Measurements from ENCODE around the gene TBC1D14.

Gene TBC1D14

DNA sequence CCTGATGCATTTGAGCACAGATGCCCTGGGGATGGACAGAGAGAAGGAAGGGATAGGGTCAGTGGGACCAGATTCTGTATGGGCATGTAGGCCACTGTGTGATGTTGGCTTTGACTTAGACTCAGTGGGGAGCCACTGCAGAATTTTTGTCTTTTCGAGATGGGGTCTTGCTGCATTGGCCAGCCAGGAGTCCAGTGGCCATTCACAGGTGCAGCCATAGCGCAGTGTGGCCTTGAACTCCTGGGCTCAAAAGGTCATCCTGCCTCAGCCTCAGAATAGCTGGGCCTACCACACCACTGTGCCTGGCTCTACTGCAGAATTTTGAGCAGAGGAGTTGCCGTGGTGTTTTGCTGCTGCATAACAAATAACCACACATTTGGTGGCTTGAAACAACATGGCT lies 22.8 kb downstream of the TBC1D14 start:
- no peak for DNase-seq

DNA sequence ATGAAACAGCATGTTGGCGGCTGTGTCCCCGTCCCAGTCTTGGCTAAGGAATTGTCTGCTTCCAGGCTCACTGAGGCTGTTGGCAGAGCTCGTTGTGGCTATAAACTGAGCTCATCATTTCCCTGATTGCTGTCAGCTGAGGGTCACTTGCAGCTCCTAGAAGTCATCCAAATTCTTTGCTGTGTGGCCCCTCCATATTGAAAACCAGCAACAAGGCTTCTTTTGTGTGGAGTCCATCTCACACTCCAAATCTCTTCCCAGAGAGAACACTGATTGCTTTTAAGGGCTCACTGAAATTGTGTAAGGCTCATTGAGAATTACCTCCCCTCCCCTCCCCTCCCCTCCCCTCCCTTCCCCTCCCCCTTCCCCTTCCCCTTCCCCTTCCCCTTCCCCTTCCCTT lies 23.3 kb downstream of the TBC1D14 start:
- no peak for DNase-seq

DNA sequence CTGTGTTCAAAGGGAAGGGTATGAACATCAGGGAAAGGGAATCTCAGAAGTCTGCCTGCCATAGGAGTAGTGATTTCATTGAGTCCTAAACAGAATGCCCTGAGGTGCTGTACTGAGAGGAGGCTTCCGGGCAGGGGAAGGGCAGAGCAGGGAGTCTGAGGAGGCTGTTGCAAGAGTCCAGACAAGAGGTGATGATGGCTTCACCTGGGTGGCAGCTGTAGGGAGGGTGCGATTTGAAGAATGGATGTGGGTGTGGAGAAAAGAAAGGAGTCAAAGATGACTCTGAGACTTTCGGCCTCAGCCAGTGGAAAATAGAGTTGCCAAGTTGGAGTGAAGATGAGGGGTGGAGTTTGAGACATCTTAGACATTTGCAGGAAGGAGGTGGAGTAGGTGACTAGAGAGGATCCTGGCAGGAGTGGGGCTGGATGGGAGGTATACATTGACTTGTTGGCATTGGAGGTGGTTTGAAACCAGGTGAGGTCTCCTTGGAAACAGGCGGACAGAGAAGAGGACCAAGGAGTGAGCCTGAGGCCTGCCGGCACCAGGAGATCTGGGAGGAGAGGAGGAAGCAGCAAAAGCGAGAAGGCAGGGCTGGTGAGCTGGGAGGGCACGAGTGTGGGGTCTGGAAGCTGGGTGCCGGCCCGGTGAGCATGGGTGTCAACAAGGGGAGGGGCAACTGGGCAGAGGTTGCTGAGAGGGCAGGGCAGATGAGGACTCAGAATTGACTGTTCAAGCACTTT lies 24.2 kb downstream of the TBC1D14 start:
- DNase-seq: no peak

DNA sequence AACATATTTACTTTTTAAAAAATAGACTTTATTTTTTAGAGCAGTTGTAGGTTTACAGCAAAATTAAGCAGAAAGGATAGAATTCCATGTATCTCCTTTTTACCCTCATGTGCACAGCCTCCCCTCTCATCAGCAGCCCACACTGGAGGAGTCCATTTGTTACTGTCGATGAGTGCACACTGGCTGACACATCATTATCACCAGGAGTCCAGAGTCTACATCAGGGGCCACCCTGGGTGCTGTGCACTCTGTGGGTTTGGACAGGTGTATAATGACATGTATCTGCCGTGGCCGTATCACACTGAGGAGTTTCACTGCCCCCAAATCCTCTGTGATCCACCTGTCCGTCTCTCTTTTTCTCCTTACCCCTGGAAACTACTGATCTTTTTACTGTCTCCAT lies 26.3 kb downstream of the TBC1D14 start:
- no peak for DNase-seq

DNA sequence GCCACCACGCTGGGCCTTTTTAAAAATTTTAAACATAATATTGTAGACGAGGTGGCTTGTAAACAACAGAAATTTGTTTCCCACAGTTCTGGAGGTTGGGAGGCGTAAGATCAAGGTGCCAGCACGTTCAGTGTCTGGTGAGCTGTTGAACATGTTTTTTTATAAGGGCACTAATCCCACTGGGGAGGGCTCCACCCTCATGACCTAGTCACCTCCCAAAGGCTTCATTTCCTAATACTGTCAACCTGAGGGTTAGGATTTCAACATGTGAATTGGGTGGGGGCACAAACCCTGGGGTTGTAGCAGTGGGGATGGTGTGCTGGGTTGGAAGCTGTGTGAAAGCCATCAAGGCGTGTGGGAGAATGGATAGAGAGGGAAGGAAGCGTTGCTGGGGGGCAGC lies 27.6 kb downstream of the TBC1D14 start:
- DNase-seq: no peak

DNA sequence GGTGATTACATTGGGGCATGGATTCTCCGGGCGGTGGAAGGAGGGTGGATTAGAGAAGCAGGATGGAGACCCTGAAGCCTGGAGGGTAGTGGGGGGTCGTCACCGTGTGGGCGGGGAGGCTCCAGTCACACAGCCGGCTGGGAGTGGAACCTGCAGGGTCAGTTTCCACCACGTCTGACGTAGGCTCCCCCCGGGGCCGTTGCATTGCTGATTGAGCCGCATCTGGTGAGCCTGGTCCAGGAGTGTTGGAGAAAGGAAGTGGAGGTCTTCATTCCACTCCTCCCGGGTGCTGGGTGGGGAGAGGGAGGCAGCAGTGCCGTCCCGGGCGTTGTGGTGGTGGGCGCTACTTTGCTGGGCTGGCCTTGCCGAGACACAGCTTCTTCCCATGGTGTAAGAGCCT lies 28.1 kb downstream of the TBC1D14 start:
- DNase-seq: no peak

DNA sequence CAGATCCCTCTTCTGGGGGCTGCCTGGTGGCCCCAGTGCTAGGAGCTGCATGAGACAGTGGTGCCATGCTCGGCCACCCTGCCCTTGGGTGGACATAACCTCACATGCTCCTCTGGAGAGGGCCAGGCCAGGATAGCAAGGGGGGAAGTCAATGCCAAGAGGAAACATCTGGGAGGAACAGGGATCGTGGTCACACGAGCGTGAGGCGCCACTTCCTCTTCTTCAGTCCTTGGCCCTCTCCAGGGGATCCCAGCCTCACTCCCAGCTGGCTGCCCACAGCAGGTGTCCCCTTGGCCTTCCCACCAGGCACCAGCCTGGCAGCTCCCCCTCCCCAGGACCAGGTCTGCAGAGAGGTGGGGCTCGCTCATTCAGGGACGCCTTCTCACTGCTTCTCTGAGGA lies 28.6 kb downstream of the TBC1D14 start:
- DNase-seq: no peak

DNA sequence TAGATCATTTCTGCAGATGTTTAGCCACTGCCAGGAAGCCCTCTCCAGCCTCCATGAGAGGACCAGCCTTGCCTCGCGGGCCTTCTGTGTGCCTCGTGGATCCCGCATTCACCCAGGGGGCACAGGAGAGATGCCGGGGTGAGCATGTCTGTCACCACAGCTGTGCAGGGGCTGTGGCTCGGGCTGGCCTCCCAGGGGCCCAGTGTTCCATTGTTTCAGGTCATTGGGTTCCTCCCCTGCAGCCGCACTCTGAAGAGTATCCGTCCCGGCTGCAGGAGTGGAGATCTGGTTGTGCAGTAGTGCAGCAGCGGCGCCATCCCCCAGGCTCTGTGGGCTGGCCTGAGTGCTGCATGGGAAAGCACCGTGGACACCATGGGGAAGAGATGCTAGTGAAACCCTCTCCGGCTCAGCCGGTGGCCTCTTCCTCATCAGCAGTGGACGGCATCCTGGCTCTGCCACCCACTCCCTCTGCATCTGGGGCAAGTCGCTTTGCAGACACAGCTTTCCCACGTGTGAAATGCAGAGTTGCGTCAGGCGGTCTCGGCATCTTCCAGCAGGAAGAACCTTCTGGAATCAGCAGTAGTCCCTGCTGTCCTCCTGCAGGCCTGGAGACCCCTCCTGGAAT lies 29.1 kb downstream of the TBC1D14 start:
- DNase-seq: no peak

DNA sequence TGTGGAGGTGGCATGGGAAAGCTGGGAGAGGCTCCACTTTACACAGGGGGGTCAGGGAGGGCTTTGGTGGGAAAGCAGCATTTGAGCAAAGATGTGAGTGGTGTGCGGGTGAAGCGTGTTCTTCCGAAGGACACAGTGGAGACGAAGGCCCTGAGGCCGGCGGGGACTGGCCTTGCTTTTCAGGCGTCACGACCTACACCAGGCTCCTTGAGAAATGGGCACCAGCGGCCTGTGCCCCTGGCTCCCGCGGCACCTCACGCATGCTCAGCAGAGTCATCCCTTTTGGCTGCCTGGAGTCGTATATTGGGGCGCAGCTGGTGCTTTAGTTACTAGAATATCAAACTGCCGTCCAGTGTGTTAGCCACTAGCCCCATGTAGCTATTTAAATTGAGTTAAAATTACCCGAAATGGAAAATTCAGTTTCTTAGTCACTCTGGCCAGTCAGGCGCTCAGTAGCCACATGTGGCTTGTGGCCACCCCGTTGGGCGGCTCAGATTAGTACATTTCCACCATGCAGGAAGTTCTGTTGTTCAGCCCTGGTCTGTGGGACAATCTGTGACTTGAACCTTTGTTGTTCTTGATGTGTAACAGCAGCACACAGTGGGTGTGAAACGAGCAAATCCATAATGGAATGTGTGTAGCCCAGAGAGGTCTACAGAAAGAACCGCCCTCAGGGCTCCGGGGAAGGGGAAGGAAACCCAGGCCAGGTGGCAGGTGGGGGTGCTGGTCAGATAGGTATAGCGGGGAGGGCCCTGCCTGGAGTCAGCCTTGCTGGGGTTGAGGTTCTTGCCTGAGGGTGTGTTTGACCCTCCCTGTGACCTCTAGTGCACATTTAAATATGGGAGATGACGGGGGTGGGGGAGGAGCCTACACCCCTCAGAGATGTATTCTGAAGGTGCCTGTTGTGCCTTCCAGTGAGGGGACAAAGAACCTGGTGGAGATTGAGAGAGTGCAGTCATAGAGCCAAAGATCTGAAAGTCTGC lies 30.4 kb downstream of the TBC1D14 start:
- no peak for DNase-seq

DNA sequence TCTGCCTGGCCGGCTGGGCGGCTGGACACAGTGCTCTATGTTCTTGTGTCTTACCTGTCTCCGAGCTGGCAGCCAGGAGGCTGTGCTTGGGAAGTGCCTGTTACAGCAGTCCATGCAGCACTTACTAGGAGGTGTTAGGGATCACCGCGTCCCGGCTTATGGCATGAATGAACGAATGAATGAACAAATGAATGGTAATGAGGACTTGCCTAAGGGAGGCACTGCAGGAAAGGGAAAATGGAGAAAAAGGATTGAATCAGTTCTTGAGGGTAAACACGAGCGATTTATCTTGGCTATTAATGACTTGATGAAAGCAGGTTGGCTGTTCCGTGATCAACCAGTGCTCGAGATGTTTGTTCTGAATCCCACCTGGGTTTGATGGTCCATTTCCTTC lies 31.1 kb downstream of the TBC1D14 start:
- DNase-seq: no peak

DNA sequence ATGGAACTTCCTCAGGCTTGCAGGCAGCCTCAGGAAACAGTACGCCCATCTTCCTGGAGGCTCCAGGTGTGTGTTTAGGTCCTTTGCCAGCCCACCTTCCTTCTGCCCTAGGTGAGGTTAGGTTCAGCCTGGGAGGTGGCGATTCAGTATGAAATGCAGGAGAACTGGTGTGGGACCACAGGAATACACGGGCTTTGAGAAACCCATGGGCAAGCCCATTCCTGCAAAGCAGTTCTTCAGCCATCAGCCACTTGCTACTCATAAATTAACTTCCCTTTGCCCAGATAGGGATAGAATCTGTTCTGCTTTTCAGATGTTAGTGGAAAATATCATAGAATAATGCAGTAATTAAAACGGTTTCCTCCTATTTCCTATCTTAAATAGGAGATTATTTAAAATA lies 32.2 kb downstream of the TBC1D14 start:
- no peak for DNase-seq

DNA sequence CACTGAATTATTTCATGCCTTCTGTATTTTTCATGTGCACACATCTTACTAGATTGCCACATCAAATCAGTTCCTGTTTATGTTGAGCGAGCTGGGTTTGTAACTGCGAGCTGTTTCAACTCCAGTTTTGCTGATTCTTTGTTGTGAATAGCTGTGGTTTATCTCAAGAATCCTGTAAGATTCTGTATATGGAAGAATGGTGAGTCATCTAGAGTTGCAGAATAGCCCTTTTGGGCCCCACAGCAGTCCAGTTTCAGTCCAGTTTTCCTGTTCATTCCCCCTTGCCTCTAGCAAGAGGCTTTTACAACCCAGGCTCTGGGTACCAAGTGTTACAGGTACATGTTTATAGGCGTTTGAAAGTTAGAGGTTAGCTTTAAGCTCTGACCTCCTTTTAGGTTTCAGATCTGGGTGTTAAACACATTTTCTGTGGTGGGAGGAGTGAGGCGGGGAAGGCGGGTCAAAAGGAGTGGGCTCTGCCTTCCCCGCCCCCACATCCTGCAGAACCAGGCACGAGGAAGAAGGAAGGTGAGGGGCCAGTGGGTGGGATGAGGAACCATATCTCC lies 32.7 kb downstream of the TBC1D14 start:
- no peak for DNase-seq

DNA sequence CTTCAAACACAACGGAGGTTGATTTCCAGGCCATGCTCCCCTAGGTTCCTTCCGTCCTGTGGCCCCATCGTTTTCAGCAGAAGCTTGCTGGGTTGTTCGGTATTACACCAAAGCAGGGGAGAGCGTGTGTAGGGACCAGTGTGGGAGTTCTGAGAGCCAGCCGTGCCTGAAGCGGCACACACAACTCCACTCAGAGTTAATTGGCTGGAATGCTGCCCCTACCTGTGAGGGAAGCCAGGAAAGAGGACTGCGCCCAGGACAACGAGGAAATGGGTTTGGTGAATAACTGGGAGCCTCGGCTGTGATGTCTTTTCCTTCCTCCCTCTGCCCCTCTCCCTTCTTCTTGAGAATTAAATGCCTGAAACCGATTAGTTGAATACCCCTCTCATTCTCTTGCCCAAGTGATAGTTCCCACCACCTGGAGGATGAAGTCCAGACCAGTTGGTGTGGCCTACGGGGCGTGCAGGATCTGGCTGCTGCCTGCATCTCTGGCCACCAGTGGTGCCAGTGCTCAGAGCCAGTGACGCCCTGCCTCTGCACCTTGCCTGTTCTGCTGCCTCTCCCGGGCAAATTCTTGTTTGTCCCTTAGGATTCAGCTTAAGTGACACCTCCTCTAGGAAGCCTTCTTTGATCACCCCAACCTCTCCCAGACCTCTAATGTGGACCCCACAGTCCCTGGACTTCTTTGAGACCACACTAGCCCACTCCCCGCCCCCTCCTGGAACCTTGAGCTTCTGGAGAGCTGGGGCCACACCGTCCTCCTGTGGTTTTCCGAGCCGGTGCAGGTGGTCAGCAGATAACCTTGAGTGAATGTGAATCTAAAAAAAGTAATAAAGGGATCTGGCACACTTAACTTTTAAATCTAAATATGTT lies 33.6 kb downstream of the TBC1D14 start:
- DNase-seq: no peak

DNA sequence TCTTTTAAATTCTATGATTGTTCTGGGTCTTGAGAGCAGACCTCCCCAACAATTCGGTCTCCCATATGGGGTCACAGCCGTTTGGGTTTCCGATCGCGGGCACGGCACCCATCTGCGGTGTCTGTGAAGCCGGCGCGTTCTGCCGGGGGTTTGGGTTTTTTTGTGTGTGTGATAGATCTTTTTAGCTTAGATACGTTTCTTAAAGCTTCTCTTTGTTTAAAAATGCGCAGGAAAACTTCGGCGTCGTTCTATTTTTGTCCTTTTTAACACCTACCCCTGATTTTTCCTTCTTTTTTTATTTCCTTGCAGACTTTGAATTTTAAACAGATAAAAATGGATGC lies 34.2 kb downstream of the TBC1D14 start:
- no peak for DNase-seq

DNA sequence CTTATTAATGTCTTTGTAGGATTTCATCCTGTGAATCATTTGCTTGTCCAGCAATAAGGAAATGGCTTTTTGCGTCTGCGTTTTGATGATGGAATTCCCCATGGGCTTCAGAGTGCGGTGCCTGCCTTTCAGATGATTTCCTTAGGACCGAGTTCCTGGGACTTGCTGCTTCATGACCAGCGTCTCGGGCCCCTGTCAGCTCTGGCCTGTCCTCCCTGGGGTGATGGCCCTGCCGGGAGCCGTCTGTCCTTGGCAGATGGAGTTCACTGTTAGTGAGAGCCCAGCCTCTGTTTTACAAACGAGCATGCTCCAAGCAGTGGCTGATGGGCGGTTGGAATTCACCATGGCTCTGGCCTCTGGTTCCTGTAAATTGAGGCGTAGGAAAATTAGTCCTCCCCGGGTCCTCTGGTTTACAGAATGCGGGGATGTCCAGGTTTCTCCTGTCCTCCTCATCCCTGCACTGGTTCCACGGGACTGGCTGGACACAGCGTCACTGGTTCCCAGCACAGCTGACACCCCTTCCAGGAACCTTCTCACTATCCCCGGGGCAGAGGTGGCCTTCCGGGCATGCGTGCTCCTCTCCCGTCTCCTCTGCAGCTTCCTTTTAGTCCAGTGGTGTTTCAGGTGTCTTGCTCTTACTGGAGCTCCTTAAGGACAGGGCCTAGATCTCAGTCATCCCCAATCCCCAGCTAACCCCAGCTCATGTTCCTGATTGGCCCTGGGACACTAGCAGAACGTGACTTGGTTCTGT lies 34.9 kb downstream of the TBC1D14 start:
- no peak for DNase-seq

DNA sequence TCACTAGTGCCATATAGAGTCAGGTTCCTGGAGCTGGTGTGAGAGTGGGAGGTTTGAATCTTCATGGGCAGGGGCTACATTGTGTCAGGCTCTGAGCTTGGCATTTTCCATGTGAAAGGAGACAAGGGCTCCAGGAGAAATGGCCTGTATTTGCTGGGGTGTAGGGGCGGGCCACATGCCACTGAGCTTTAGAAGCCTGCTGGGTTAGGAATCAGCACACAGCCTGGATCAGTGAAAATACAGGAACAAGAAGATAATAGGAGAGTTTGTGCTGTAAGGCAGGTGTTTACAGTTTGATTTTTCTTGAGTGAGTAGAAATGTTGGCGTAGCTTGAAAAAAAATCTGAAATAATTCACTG lies 35.4 kb downstream of the TBC1D14 start:
- DNase-seq: no peak

DNA sequence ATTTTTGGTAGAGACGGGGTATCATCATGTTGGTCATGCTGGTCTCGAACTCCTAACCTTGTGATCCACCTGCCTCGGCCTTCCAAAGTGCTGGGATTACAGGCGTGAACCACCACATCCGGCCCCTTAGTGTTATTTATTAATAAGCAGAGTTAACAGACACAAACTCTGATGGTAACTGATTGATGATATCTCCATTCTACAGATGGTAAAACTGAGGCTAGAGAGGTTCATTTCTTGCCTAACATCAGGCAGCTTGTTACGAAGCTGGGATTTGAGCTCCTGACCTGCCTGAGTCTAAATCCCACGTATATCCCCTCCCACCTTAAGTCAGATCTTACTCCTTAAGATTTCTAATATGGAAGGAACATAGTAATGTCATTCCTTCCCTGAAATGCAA lies 36.9 kb downstream of the TBC1D14 start:
- DNase-seq: no peak

DNA sequence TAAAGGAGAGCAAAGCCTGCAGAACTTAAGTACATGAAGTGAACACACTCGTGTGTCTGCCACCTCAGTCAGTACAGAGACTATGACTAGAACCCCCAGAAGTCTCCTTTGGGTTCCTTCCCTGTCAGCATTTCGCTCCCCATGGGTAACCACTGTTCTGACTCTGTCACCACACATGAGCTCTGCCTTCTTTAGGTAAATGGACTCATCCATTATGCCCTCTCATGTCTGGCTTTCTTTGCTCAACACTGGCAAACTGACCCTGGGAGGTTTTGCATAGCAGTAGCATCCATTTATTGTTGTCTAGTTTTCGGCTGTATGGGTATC lies 38.5 kb downstream of the TBC1D14 start:
- DNase-seq: no peak

DNA sequence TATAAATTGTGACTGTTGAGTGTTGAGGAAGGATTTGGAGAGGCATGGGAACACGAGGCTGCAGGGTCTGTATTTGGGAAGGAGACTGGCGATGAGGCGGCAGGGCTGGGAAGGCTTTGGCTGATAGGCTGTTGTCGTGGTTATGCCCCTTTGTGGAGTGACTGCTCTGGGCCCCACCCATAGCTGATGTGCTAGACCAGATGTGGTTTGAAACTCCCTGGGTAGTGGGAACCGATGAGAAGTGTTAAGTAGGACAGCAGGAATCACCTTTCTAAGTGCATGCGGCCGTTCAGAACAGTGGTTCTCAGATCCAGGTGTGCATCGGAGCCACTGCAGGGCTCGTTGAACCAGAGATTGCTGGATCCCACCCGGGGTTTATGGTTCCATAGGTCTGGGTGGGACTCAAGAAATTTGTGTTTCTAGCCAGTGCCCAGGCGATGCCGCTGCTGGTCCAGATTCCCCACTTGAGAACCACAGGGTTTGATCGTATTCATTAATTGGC lies 42.3 kb downstream of the TBC1D14 start:
- DNase-seq: no peak

DNA sequence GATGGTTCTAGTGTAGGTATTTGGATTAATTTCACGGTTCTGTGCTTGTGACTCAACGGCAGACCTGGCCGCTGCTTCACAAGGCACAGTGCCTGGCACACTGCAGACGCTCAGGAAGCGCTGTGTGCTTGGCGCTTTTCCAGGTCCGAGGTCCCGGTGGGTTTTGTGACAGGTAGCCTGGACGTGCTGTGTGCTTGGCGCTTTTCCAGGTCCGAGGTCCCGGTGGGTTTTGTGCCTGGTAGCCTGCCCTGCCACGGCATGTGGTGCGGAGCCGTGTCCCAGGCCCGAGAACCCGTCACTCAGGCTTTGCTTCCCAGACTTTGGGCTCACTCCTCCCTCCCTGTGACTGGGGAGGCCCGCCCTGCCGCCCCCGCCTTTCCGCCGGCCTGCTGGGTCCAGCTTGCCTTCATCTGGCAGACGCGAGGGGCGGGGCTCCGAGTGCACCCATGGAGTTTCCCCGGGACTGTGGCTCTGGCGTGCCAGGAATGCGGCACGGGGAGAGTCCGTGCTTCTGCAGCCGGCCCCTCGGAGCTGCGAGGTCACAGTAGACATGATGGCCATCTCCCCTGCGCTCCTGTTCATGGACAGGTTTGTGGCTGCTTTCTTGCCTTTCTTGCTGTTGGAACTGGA lies 44.2 kb downstream of the TBC1D14 start:
- DNase-seq: no peak

DNA sequence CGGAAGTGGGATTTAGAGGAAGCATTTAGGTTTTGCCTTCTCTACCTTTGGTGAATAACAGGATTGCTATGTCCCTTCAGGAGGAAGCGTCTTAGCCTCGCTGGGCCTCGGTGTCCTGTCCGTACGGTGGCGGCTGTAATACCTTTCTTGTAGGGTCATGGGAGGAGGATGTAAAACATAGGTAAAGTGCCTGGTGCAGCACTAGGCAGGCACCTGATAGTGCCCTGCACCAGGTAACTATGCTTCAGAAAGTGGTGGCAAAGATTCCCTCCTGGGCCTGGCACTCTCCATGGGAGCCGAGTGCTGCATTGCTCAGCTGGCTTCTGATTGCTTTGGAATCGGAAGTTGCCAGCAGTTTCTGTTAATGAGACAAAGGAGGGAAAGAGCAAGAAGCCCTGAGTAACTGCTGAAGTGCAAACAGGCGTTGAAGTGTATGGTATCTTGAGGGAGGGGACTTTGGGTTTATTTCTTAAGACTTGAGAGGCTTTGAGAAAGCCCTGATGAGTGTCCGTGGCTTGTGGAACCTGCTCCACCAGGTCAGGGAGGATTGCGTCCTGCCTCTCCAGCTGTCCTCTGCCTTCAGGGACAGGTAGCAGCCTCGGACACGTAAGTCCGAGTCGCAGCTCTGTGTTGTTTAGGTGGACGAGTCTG lies 45.8 kb downstream of the TBC1D14 start:
- no peak for DNase-seq
